Right kidney (tissue), 1 donor: ENCODE measurements around the gene VKORC1.

Source experiments
- DNase-seq: peaks from one replicate; pipeline ENCODE4 v3.0.0-alpha.2; 2016

Gene VKORC1

DNA sequence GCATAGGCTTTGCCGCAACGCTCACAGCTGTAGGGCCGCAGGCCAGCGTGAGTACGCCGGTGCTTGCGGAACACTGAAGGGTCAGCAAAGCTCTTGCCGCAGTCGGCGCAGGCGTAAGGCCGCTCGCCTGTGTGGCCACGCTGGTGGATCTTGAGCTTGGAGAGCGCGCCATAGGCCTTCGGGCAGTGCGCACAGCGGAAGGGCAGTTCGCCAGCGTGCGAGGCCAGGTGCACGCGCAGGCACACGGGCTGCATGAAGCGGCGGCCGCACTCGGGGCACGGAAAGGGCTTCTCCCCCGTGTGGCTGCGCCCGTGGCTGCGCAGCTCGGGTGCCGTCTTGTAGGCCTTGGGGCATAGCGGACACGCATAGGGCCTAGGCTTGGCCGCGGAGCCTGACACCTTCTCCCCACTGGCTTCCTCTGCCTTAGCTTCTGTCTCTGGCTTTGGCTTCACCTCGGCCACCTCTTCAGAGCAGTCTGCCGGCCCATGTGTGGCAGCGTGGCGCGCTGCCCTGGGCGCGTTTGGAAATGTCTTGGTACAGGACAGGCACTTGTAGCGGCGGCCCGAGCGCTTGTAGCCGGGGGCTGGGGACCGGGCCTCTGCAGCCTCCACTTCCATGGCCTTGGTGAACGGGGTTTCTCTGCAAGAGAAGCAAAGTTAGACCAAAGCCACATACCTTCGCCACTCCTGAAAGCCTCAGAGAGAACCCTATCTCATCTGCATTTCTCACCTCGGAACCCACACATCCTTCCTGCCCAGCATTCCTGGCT, 30.6 kb downstream of the VKORC1 start:
- DNase-seq, result no peak

DNA sequence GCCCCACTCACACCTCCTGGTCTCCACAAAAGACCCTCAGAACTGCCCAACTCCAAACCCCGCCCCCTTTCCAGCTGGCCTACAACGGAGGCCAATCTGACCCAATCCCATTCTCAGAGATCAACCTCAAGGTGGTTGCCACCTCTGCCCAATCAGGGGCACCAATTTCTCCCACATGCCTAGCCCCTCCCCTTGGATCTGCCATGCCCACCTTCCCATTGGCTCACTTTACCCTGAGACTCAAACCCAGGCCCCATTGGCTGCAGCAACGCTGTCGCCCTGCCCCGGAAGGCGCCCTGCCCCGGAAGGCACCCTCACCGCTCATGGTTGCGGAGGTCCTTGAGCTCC, 31.1 kb downstream of the VKORC1 start:
- DNase-seq, result no peak

DNA sequence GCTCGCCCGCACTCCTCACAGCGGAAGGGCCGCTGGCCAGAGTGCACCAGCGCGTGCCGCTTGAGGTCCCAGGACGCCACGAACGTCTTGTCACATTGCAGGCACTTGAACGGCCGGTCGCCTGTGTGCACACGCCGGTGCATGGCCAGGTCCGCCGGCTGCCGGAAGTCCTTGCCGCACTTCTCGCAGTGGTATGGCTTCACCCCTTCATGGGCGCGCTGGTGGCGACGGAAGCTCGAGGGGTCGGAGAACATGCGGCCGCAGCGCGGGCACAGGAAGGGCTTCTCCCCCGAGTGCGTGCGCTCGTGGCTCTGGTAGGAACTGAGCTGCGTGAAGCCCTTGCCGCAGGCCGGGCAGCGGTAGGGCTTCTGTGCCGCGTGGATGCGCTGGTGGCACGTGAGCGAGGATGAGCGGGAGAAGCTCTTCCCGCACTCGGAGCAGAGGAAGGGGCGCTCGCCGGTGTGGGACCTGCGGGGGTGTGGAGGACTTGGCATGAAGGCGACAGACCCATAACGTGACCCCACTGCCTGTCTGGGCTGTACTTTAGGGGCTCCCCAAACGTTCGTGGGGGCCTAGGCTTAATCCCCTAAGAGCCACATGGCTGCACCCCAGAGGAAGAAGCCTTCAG, 32.7 kb downstream of the VKORC1 start:
- no peak for DNase-seq

DNA sequence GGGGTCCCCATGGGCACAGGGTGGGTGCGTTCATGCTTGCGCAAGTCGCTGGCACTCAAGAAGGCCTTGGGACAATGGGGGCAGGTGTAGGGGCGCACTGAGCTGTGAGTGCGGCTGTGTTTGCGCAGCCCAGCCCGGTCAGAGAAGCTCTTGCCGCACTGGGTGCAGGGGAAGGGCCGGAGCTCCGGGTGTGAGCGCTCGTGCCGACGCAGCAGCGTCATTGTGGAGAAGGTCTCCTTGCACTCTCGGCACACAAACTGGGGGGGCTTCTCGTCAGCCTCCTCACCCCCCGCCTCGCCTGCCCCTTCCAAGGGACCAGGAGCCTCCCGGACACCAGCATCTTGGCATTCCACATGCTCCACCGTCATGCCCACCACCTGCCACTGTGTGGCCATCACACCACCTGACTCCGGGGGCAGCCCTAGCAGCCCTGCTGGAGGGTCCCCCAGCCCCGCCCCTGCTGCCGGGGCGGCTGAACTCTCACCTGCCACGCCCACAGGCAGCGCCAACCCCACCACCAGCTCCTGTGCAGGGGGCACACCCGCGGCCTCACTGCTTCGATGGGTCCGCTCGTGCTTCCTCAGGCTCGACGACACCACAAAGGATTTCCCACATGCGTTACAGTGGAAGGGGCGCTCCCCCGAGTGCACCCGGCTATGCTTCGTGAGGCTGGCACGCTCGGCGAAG, 33.3 kb downstream of the VKORC1 start:
- no peak for DNase-seq

DNA sequence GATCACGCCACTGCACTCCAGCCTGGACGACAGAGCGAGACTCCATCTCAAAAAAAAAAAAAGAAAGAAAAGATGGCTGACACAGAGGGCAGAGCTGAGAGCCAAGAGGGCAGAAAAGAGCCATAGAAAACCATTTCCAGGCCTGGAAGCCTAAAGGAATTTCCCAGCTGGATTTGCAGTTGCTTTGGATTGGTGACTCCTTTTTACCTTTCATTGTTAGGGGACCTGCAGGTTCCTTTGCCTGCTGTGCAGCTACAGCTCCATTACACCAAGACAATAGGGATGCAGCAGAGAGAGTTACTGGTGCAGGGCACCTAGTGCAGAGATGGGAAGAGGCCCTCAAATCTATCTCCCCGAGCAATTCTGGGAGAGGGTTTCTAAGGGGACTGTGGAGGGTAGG, 39.0 kb downstream of the VKORC1 start:
- no peak for DNase-seq

DNA sequence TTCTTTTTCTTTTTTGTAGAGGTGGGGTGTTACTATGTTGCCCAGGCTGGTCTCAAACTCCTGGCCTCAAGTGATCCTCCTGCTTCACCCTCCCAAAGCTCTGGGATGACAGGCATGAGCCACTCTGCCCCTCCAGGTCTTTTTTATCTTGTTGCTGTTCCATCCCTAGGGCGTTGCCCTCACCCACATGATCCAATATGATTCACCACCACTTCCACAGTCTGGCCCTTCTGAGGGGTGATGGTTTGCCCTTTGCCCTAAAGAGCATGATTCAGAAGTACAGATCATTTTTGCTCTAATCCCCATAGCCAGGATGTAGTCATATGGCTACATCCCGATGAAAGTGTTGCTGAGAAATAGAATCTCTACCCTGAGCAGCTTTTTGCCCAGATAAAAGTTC, 42.5 kb downstream of the VKORC1 start:
- no peak for DNase-seq

DNA sequence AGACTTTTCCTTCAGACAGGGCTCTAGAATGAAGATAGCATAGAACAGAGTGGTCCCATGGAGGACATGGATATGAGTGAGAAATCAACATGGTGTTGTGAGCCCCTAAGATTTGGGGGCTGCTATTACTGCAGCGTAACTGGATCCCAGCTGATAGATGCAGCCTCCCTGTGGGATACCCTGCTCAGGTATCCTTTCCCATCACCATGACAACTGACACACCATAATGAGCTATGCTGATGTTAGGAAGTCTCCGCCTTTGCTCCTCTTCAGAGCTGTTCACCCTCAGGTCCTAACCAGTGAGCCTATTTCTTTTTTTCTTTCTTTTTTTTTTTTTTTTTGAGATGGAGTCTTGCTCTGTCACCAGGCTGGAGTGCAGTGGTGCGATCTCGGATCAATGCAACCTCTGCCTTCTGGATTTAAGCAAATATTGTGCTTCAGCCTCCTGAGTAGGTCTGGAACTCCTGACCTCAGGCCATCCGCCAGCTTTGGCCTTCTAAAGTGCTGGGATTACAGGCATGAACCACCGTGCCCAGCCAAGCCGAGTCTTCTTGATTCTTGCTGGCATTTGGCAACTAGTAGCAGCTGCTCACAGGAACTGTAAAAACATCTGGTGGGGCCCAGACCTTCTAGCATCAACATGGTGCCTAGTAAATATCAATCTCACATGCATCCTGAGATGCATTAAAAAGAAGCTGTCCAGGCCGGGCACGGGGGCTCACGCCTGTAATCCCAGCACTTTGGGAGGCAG, 44.1 kb downstream of the VKORC1 start:
- no peak for DNase-seq

DNA sequence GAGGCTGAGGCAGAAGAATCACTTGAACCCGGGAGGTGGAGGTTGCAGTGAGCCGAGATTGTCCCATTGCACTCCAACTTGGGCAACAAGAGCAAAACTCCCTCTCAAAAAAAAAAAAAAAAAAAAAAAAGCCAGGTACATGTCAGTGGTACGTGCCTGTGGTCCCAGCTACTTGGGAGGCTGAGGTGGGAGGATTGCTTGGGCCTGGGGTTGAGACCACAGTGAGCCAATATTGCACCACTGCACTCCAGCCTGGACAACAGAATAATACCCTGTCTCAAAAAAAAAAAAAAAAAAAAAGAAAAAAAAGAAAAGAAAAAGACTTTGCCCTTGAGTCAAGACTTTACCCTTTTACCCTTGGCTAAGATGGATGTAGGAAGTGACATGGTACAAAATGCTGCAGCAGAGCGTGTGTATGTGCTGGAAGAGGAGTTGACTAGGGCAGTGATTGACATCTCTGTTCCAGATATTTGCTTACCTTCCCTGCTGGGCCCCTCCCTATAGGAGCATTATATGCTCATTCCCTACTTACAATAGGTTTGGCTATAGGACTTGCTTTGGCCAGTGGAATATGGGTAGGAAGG, 50.6 kb downstream of the VKORC1 start:
- DNase-seq, result no peak

DNA sequence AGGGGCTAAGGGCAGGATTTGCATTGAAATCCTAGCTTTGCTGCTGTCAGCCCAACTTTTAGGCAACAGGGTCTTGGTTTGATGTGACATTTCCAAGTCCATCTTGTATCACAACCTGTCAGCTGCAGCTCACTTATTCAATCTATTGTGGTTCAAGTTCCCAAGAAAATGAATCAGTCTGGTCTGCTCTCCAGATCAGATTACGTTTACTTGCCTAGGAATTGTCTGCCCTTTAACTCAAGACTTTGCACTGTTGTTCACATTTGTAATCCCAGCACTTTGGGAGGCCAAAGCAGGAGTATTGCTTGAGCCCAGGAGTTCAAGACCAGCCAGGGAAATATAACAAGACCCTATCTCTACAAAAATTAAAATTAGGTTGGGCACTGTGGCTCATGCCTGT, 51.2 kb downstream of the VKORC1 start:
- DNase-seq, result no peak

DNA sequence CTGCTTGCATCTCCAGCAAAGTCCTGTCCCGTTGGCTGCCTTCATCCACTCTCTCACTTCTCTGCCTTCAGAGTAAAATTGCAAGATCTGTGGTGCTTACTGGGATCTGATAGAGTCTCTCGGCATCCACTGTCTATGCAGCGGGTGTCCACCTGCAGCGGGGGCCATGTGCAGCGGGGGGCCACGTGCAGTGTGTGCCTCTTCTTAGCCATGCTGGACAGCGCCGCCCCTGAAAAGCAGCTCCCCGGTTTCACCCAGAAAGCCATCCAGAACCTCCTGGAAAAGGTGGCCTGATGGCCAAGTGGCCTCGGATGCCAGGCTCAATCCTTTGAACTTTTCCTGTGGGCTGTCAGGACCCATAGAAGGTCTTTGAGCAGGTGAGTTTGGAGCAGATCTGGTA, 51.7 kb downstream of the VKORC1 start:
- DNase-seq, result no peak
